HL-60 (cell line): Measurements from ENCODE around the gene MEG3.

ENCODE experiments used
- POLR2AphosphoS5 ChIP-seq: IDR thresholded peaks from 2 replicates; pipeline ENCODE4 v1.6.1; 2012; ENCODE audit warnings: low read depth
- TF ChIP-seq, protein P1 (sequence below): IDR thresholded peaks from one replicate; pipeline ENCODE4 v1.5.1; 2011; ENCODE audit warnings: low read length, control low read depth, inconsistent platforms; ENCODE audit not compliant: insufficient read depth
- TF ChIP-seq, protein P2 (sequence below): IDR thresholded peaks from 2 replicates; pipeline ENCODE4 v1.6.1; 2012; ENCODE audit warnings: low read depth; ENCODE audit not compliant: insufficient replicate concordance

DNA sequence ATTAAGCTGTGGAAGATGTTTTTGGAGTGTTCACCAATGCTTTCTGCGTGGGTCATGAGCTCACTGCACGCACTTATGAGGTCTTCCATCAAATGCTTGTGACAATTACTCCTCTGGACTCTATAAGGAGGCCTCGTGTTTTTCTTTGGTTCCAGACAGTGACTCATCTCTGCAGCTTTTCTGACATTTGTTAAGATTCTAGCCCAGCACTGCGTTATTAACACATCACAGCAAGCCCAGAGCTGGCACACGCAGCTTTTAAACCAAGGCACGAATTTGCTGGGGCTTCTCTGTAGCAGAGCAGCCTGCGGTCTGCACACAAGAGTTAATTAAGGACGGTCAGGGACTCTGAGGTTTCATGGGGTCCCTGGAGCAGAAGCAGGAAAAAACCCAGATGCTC is 16.9 kb downstream of the MEG3 start:
- TF ChIP-seq, protein P1, sequence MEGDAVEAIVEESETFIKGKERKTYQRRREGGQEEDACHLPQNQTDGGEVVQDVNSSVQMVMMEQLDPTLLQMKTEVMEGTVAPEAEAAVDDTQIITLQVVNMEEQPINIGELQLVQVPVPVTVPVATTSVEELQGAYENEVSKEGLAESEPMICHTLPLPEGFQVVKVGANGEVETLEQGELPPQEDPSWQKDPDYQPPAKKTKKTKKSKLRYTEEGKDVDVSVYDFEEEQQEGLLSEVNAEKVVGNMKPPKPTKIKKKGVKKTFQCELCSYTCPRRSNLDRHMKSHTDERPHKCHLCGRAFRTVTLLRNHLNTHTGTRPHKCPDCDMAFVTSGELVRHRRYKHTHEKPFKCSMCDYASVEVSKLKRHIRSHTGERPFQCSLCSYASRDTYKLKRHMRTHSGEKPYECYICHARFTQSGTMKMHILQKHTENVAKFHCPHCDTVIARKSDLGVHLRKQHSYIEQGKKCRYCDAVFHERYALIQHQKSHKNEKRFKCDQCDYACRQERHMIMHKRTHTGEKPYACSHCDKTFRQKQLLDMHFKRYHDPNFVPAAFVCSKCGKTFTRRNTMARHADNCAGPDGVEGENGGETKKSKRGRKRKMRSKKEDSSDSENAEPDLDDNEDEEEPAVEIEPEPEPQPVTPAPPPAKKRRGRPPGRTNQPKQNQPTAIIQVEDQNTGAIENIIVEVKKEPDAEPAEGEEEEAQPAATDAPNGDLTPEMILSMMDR: no peak
- no peak for TF ChIP-seq POLR2AphosphoS5
- TF ChIP-seq, protein P2, sequence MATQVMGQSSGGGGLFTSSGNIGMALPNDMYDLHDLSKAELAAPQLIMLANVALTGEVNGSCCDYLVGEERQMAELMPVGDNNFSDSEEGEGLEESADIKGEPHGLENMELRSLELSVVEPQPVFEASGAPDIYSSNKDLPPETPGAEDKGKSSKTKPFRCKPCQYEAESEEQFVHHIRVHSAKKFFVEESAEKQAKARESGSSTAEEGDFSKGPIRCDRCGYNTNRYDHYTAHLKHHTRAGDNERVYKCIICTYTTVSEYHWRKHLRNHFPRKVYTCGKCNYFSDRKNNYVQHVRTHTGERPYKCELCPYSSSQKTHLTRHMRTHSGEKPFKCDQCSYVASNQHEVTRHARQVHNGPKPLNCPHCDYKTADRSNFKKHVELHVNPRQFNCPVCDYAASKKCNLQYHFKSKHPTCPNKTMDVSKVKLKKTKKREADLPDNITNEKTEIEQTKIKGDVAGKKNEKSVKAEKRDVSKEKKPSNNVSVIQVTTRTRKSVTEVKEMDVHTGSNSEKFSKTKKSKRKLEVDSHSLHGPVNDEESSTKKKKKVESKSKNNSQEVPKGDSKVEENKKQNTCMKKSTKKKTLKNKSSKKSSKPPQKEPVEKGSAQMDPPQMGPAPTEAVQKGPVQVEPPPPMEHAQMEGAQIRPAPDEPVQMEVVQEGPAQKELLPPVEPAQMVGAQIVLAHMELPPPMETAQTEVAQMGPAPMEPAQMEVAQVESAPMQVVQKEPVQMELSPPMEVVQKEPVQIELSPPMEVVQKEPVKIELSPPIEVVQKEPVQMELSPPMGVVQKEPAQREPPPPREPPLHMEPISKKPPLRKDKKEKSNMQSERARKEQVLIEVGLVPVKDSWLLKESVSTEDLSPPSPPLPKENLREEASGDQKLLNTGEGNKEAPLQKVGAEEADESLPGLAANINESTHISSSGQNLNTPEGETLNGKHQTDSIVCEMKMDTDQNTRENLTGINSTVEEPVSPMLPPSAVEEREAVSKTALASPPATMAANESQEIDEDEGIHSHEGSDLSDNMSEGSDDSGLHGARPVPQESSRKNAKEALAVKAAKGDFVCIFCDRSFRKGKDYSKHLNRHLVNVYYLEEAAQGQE: no peak
